ENCODE measurements around the gene MRPL14.
"Not testable (repeated sequence)": the region's sequence is repeated elsewhere in the genome, so short reads cannot be mapped to it uniquely, and the experiment has no call there.

The MRPL14 gene

DNA sequence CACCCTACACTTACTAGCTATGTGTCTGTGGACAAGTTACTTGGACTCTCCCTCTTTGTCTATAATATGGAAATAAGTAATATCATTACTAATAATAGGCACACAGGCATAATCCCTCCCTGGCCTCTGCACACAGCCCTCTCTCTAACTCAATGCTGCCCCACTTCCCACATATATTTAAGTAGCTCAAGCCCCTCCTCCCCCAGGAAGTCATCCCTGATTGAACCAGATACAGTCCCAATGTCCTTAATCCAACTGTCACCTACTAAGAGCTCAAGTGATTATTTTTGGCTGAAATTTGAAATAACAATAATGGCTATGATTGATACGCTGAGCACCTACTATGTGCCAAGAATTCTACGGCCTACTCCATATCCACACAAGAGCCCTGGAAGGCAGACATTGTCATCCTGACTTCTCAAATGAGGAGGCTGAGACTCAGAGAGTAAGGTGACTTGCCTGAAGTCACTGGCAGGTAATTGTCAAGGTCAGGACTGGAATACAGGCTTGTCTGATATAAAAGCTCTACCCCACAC is 29.4 kb downstream of the MRPL14 start:
- no peak for DNase-seq

DNA sequence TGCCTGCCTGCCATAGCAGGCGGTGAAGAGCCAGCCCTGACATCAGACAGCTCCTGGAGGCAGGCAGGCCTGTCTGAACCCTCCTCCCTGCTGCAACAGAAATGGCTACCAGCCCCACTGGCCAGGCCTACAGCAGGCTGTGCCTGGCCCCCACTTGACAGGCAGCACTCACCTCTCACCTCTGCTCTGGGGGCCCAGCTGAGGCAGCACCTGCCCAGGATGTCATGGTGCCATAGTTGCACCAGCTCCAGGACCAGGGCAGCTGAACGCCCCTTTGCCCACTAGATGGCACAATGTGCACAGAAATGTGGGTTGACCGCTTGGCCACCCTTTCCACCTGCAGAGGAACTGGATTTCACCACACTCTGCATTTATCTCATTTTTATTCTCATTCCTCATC is 30.6 kb downstream of the MRPL14 start:
- DNase-seq = peak; percentile 83

DNA sequence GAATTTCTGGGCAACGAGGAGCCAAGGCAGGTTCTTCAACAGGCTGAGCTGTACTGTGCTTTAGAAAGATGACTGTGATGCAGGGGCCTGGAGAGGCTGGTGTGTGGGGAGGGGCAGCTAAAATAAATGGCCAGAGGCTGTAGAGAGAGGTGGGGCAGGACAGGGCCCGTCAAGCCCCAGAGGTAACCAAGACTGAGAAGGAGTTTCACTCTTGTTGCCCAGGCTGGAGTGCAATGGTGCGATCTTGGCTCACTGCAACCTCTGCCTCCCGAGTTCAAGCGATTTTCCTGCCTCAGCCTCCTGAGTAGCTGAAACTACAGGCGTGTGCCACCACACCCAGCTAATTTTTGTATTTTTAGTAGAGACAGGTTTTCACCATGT is 32.0 kb downstream of the MRPL14 start:
- not testable (repeated sequence) for DNase-seq

DNA sequence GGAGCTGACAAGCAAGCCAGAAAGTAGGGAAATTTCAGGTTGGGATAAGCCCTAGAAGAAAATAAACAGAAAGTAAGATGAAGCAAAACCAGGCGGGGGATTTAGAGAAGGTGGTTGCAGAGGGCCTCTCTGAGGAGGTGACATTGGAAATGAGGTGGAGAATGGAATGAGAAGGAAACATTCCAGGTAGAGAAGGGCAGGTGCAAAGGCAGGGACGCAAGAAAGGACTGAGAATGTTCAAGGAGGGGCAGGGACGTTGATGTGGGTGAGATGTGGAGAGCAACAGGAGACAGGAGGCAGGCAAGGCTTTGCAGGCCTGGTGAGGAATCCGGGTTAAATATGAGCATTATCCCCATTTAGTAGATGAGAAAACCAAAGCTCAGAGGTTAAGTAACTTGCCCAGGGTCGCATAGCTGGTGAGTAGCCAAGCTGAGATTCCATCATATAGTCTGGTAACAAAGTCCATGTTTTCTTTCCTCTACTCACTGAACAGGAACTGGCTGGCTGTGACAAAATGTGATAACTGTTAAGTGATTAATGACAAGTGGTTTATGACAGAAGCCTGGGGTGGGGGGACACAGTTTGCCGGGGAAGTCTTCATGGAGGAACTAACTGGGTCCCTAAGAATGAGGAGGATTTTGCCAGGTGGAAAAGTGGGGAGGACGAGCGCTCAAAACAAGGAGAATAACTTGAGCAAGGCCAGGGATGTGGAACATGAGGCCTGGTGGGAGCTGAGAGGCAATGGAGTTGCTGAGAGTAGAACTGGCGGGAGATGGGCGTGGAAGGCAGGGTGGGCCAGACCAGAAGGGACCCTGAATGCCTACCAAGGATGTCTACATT is 32.6 kb downstream of the MRPL14 start:
- DNase-seq = no peak

DNA sequence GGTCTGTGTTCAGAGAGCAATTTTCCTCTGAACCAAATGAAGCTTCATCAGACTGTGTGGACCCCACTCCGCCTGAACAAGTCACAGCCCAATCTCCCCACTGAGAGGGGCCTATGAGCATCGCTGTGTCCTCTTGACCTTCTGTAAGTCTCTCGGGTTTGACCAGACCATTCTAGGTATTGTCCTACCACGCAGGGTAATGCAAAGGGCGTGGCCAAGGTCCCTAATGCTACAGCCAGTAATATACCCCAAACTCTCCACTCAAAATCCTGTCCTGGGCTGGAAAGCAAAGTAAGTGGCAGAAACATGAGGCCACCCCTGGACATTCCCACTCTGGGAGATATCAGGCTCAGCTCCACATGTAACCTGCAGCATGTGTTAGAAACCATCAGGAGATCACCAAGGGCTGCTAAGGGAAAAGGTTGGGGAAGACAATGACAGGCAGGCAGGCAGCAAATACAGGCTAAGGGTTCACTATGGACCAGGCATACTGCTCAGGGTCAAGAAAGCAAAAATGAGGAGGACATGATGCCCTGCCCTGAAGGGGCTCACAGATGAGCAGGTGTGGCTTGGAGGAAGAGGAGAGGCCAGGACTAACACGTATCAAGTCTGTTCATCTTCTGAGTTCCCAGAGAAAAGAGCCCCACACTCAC is 33.4 kb downstream of the MRPL14 start:
- DNase-seq = no peak

DNA sequence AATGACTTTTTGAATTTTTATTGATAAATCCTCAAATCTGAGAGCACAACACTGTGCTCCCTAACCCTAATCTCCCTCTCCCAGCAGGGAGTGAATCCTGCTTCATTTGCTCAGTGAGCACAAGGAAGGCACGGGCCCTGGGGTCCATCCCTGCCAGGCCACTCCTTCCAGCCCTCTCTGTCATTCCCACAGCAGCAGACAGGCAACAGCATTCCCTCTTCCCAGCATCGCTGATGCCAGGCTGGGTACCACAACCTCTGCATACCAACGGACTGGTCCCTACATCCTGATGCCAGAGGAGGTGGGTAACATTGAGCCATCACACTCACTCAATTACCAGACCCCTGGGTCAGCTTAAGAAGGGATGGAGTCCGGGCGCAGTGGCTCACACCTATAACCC is 34.2 kb downstream of the MRPL14 start:
- no peak for DNase-seq

DNA sequence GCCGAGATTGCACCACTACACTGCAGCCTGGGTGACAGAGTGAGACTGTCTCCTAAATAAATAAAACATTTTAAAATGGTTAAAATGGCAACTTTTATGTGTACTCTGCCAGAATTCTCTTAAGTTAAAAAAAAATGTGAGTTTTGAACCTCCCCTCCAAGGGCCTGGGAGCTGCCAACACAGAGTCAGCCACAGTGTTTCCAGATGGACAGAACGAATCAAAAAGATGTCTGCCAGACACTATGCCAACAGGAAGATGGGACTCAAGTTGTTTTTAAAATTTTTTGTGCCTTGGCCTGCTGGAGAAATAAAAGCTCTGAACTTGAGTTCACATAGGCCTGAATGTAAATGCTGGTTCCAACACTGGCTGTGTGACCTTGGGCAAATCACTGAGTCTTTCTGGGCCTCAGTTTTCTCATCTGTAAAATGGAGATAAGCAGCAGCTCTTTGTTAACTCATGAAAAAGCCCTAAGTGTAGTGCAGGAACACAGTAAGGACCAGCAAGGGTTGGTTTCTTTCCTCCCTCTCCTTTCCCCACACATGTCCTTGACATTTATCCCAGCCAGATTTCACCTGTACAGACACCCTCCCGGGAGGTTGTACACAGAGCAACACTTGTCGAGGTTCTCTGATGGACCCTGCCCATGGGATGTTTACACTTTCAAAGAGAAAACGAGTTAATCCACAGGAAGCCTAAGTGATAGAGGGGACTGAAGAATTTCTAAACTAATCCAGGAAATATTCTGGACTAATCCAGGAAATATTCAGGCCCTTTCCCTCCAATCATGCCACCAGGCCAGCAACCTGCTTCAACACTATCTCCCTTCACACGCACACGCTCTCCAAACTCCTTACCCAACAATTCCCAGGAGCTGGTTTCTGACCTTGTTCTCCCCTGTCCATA is 35.0 kb downstream of the MRPL14 start:
- no peak for DNase-seq

DNA sequence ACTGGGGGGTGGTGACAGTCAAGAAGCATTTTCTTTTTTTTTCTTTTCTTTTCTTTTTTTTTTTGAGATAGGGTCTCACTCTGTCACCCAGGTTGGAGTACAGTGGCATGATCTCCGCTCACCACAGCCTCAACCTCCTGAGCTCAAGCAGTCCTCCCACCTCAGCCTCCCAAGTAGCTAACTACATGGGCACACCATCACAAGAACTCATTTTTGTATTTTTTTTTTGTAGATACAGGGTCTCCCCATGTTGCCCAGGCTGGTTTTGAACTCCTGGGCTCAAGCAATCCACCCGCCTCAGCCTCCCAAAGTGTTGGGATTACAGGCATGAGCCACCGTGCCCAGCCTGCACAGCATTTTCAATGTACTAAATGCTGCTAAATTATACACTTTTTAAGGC is 35.9 kb downstream of the MRPL14 start:
- DNase-seq = not testable (repeated sequence)

DNA sequence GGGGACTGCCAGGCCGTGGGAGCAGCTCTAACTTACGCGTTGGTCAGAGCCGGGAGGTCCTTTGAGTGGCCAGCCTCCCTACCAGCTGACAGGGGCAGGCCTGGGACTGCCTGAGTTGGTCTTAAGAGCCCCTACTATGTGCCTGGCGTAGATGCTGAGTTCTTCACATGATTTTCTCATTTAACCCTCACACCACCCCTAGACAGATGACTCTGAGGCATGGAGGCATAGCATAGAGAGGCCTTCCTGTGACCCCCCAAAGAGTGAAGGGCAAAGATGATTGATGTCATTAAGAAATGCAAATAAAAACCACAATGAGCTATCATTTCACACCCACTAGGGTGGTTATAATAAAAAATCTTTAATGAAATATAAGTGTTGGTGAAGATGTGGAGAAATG is 36.8 kb downstream of the MRPL14 start:
- DNase-seq = no peak

DNA sequence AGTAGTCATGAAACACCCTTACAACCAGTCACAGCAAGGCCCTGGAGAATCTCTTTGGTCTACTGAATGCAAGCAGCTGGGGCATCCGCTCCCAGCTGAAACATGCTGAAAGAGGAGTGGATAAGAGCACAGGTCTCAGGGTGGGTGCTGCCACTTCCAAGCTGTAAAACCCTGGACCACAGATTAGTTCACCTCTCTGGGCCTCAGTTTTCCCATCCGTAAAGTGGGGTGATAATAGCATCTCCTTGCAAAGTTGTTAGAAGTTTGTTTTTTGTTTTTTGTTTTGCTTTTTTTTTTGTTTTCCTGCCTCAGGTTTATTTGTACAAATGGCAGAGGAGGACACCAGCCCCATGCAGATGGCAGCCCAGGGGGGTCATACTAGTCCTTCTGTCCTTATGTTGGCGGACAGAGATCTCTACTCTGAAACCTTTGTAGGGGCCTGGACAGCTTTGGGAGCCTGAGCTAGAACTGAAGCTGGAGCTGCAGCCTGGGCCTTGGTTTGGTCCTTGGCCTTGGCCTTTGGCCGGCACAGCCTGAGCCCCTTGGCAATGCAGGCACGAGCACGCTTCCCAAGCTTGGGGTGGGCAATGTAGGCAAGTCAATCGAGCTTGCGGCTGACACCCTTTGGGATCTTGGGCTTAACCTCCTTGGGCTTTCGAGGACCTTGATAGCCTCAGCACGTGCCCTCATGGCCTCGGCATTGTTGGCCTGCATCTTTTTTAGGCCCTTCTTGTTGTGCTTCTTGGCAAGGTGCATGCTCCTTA is 38.2 kb downstream of the MRPL14 start:
- no peak for DNase-seq

DNA sequence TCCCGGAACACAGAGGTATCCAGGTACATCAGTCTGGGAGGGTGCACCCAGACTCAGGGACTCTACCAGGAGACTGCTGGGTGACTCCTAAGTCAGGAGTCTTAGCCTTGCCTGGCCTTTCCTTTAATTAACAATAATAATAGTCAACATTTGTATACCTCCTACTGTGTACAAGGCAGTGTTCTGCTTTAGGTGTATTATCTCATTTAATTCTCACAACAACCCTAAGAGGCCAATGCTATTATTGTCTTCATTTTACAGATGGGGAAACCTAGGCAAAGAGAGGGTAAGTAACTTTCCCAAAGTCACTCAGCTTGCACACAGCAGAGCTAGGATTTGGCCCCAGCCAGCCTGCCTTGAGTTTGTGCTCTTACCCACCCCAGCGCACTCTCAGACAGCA is 39.6 kb downstream of the MRPL14 start:
- DNase-seq = no peak

DNA sequence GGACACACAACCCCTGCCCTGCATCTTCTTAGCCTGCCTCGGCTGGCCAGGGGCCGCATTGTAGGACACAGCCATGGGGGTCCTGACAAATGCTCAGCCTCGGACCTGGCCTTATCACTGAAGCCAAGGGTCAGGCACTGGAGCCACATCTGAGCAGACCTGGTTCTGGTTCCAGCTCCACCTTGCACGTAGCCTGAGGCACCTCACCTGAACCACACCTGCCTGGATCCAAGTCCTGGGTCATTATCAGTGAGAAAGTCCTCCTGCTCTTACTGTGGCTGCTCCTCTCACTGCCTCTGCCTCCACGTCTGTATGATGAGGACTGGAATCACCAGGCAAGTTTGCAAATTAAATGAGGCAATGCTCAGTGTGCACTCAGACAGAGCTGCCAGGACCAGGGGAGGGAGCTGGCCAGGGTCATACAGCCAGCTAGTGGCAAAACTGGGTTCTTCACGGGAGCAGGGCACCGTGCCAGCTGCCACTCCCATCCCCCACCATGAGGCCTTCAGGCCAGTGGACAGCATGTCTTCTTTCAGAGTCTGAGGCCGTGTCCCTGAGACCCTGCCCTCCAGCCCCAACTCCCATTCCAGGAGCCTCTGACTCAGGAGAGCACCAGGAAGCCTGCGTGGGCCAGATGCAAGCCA is 40.2 kb downstream of the MRPL14 start:
- DNase-seq = no peak

DNA sequence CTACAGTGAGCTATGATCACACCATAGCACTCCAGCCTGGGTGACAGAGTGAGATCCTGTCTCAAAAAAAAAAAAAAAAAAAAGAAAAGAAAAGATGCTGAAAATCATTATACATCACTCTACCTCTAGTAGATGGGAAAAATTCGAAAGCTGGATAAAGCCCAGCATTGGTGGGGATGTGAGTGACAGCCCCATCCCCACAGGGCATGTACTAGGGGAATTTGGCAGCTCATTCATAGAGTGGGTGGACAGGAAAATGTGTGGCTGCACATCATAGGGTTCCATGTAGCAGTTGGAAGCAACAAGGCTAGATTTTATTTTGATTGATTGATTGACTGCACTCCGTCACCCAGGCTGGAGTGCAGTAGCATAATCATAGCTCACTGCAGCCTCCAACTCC is 42.0 kb downstream of the MRPL14 start:
- DNase-seq = no peak

DNA sequence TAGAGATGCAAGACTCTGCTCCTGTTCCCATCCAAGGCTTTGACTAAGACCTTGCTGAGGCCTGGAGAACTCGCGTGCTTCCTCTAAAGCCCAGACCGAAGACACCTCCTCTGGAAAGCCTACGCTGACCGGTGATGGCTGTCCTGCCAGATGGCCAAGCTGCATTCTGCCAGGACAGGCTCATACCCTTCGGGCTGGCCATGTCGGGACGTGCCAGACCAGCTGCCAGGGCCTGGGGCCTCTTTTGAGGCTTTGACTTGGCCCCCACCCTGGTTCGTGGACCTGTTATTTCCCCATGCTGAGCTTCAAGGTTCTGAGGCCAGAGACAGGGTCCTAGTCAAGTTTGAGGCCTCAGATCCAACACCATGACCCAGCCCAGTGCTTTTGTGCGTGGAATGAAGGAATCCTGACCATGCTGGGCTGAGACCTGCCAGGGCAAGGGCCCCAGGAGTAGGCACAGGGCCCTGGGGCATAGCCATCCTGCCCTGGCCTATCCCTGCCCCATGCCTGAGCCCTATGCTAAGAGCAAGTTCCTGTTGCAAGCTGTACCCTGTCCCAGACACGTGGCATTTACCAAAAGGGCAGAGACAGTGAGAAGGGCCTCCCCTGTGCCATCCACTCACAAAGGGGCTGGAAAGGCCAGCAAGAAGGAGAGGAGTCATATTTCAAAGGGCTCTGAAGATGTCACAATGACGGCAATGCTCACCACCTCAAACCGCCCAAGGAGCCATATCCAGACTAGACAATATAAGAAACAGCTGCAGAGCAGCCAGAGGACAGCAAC is 42.8 kb downstream of the MRPL14 start:
- no peak for DNase-seq

DNA sequence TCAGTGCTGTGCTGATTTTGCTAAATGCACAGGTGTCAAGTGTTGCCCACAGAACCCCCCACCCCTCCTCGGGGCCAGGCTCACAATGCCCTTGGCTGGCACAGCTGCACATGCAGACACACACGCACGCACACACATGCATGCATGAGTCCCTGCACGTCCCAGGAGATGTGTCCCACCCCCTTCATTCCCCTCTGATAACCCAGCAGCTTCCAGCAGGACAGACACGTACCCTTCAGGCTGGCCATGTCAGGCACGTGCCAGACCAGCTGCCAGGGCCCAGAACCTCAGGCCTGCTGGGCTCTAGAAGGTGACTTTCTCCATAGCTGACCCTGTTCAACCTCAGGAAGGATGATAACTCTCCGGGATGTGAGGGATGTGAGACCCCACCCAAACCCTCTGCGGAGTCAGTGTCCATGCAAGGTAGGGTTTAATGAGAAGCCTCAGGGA is 44.4 kb downstream of the MRPL14 start:
- no peak for DNase-seq

DNA sequence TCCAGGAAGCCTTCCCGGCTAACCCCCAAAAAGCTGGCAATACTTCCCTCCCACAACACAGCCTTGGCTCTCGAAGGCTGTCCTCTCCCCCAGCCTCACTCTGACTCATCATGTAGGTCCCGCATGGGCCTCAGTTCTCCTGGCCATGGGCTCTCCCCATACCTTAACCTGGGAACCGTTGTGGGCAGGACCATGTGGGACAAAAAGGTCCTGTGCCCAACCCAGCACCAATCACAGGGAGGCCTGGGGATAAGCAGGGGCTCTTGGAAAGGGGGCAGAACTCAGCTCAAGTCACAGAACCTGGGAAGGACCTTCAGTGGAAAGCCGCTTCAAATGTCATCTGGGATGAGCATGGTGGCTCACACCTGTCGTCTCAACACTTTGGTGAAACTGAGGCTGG is 45.5 kb downstream of the MRPL14 start:
- DNase-seq = no peak

DNA sequence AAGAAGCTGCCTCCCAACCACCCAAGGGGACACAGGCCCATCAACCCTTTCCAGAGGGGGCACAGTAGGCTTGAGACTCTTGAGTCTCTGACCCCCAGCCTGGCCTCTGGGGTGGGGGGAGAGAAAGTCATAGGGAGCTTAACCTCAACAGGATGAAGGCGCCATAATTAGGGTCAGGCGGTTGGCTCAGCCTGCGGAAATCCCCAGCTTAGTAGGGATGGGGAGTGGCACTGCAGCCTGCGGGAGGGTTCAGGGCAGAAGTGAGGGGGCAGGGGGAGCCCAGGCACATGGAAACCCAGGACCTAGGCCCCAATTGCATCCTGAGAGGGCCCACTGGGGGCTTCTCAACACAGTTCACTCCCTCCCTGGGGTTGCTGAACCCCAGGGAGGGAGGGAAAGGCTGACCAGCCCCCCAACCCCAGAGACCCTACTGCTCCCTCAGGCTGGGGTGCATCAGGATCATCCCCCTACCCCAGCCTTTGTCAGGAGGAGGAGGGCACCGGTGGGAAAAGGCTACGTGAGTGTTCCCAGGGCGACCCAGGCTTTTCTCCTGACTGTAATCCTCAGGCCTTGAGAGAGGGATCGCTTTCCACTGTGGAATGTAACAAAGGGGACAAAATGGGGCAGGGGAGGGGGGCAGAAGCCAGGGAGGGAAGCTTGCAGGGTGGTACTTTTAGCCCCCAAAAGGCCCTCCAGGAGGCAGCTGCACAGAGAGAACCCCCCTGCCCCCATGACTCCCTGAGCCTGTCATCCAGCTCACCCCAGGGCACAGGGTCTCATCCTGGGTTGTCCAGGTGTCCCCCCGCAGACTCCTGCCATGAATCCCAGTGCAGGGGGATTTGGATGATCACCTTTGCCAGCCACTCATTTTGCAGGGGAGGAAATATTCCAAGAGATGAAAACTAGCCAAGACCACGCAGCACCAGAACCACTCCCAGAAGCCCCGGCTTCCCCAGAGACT is 46.4 kb downstream of the MRPL14 start:
- no peak for DNase-seq

DNA sequence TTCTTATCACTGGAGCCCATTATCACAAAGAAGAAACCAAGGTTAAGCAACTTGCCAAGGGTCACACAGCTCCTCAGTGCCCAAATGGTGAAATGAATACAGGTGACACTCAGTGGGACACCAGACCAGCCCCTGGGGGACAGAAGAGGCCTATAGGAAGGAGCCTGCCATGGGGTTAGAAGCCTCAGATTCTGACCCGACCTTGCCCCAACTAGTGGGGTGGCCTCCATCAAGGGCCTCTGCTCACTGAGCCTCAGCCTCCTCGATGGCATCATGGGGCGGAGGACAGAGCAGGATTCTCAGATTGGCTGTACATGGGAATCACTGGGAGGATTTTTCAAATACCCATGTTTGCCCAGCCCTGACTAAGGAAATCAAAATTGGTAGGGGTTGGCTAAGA is 47.6 kb downstream of the MRPL14 start:
- DNase-seq = no peak

DNA sequence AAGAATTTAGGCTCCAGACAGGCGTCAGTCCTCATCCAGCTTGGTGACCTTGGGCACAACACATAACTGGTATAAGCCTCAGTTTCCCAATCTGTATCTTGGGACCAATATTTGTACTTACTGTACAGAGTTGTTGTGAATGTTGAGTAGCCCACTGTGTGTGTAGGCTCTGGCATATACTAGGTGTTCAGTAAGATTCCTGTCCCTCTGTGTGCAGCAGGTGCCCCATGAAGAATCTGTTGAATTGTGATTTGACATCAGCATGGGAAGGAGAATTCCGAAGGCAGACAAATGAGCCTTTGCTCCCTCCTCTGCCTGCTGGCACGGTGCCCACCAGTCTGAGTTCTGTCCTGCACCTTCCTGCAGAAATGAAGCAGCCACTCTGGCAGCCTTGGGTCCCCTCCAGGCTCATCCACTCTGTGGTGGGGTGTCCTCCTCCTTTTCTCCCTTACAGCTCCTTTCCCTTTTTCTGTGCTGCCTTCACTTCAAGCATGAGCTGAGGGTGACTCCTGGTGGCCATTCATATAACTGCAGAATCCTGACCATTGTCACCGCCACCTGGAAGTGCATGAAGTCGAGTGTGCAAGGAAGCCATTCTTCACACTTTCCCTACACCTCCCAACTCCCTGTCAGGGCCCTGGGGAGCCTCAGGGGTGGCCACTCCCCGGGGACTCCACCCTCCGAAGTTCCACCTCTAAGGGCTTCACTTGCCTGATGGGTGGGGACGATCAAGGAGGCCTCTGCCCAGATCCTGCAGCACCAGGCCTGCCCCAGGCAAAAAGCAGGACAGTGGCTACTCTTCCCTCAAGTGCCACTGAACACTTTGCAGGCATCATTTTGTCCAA is 48.2 kb downstream of the MRPL14 start:
- DNase-seq = peak; percentile 81
